KBM-7 (cell line): ENCODE measurements around the gene CYP27A1.

Experiments used
- DNase-seq: peaks from one replicate; pipeline ENCODE4 v3.0.0-alpha.2; 2015
- in situ Hi-C: fragments of 300-500 bp; cut with MboI; formaldehyde crosslinking; loops from 2 replicates; pipeline ENCODE4 v1.14.3; 2020; ENCODE audit warnings: low sequenced_read_pairs, low pct_unique_long_range_greater_than_20kb, mixed read lengths

The CYP27A1 gene

DNA sequence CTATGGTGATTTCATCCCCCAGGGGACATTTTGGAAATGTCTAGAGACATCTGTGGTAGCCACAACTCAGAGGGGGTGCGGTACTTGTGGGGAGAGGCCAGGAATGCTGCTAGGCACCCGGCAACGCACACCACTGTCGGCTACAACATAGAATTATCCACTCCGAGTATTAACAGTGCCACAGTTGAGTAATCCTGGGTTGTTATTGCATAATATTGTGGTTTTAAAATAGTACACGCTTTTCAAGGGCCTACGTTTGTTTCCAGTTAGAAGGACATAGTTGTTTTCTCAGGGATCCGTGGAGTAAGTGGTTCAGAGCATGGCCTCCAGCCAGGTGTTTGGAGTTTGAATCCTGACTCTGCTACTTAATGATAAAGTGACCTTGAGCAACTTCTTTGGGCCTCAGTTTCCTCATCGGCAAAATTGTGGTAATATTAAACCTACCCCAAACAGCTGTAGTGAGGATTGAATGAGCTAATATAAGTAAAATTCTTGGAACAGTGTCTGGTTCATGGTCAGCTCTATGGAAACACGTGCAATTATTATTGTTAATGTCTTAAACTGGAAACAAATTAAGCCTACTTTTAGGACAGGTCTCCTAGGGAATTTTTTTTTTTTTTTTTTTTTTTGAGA is 24.5 kb downstream of the CYP27A1 start:
- in situ Hi-C loops: no loop called here
- peak; percentile 90 for DNase-seq

DNA sequence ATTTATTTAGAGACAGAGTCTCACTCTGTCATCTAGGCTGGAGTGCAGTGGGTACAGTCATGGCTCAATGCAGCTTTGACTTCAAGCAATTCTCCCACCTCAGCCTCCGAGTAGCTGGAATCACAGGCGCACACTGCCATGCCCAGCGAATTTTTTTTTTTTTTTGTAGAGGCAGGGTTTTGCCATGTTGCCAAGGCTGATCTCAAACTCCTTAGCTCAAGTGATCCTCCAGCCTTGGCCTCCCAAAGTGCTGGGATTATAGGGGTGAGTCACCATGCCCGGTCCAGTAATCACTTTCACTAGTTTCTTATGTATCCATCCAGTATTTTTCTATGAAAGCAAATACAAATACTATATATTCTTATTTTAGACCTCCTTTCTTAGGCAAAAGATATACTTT is 25.7 kb downstream of the CYP27A1 start:
- in situ Hi-C loops: no loop called here
- no peak for DNase-seq

DNA sequence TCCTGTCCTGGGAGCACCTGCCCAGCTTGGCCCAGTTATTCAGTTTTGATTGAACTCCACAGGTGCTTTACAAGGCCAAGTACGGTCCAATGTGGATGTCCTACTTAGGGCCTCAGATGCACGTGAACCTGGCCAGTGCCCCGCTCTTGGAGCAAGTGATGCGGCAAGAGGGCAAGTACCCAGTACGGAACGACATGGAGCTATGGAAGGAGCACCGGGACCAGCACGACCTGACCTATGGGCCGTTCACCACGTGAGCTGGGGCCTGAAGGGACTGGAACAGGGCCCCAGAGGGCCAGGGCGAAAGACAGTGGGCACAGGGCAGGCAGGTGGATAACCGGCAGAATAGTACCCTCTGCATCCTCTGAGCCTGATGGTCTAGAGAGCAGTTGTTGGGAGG is 27.6 kb downstream of the CYP27A1 start:
- DNase-seq: no peak
- in situ Hi-C loops: no loop called here

DNA sequence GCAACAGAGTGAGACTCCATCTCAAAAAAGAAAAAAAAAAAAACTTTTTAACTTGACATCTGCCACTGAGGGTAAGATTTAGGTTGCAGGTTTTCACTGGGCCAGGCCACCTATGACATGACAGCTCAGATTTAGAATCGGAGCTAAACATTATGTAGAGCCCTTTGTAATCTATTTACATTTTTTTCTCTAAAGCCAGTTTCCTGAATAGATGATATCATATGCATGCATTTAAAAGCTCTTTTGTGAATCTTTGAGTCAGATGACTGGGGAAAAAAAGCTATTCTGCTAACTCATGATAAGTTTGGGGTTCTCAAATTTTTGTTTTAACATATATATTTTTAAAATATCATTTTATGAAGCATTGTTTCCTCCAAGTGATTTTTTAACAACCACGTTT is 28.3 kb downstream of the CYP27A1 start:
- in situ Hi-C loops: no loop called here
- no peak for DNase-seq

DNA sequence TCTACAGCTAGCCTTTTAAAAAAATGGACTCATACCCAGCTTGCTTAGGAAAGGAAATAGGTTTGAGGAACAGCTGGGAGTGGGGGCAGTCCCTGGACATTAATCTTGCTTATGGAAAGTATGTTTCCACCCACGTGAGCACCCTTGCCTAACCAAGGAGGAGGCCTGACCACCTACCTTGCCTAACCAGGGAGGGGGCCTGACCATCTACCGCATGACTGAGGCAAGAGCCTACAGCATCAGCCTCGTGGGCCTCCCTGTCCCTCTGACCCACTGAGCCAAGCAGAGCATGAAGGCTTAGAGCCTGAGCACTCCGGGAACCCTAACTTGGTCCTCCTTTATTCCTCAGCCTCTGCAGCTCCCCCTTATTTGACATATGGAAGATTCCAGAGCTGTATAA is 29.4 kb downstream of the CYP27A1 start:
- DNase-seq: no peak
- in situ Hi-C loops: no loop called here

DNA sequence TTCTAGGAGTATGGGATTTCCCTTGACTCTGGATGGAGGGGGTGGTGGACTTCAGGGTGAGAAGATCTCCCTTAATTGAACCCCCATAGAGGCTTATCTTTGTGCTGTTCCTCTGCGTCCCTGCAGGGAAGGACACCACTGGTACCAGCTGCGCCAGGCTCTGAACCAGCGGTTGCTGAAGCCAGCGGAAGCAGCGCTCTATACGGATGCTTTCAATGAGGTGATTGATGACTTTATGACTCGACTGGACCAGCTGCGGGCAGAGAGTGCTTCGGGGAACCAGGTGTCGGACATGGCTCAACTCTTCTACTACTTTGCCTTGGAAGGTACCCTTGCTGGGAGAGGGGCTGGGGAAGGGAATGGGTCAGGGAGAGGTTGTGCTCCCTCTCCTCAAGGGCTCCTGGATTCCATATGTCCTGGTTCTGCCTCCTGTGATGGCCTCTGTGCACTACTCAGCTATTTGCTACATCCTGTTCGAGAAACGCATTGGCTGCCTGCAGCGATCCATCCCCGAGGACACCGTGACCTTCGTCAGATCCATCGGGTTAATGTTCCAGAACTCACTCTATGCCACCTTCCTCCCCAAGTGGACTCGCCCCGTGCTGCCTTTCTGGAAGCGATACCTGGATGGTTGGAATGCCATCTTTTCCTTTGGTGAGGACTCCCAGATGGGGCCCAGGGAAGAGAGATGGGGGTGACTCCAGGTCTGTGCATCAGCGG is 30.3 kb downstream of the CYP27A1 start:
- in situ Hi-C loops: no loop called here
- DNase-seq: no peak

DNA sequence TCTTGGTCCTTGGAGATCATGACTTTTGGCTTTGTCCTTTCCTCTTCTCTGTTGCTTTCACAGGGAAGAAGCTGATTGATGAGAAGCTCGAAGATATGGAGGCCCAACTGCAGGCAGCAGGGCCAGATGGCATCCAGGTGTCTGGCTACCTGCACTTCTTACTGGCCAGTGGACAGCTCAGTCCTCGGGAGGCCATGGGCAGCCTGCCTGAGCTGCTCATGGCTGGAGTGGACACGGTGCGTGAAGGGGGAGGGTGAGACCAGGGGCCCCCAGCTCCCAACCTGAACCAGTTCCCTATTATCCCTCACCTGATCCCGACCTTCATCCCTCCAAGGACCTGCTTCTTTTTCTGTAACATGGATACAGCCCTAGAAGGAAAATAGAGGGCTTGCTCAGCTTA is 30.9 kb downstream of the CYP27A1 start:
- in situ Hi-C loops: no loop called here
- DNase-seq: no peak

DNA sequence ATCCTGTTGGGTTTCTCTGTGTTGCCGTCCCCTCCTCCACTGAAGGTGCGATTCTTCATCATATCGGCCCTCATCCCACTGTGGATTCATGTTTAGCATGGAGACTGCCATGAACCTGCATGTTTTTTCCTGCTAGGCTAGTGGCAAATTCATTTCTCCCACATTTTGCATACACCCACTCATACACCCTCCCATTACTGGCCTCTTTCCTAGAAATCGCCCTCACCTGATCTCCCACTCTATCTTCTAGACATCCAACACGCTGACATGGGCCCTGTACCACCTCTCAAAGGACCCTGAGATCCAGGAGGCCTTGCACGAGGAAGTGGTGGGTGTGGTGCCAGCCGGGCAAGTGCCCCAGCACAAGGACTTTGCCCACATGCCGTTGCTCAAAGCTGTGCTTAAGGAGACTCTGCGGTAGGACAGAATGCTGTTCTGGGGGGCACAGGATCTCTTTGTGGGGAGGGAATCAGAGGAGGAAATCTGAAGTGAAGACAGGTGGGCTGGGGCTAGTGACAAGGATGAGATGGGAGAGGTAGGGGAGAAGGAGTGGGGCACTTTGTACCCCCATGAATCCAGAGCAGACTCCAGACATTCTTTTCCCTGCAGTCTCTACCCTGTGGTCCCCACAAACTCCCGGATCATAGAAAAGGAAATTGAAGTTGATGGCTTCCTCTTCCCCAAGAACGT is 32.0 kb downstream of the CYP27A1 start:
- in situ Hi-C loops: no loop called here
- DNase-seq: no peak

DNA sequence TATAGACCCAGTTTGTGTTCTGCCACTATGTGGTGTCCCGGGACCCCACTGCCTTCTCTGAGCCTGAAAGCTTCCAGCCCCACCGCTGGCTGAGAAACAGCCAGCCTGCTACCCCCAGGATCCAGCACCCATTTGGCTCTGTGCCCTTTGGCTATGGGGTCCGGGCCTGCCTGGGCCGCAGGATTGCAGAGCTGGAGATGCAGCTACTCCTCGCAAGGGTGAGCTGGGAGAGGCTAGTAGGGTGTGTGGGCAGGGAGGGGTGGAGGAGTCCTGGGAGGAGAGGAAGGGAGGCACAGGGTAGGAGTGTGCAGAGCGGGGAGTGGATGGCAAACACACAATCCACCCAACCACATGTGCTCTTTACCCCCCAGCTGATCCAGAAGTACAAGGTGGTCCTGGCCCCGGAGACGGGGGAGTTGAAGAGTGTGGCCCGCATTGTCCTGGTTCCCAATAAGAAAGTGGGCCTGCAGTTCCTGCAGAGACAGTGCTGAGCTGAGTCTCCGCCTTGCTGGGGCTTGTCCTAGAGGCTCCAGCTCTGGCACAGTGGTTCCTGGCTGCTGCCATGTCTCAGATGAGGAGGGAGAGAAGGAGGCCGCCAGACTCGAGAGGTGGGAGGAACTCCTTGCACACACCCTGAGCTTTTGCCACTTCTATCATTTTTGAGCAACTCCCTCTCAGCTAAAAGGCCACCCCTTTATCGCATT is 32.7 kb downstream of the CYP27A1 start:
- no peak for DNase-seq
- in situ Hi-C loops: no loop called here

DNA sequence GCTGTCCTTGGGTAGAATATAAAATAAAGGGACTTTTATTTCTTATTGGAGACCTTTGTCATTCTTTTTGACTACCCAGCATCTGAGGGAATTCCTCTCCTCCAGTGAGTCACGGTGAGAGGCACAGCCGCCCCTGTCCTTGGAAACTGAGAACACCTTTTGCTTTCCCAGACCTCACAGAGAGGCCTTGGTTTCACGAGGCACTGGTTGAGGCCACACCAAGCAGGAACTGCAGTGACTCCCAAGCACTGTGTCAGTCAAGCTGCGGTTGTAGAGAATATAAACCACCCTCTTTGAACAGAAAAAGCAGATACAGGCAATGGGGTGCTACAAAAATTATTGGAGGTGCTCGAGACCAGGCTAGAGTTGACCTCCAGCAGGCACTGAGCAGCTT is 33.3 kb downstream of the CYP27A1 start:
- DNase-seq: no peak
- in situ Hi-C loops: no loop called here

DNA sequence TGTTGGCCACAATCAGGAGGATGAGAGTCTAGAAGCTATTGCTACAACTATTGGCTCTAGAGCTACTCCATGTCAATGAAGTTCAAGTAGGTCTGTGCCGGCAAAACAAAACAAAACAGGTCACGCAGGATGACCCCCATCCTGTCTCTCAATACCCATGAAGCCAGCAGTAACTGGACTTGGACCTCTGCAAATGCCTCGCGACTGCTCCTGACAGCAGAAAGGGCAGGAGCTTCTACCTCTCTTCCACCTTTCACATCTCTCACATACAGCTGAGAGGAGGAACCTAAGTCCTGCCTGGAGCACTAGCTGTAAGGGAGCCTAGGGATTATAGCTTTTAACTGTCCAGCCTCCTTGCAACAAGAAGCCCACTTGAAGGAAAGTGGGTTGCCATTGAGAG is 33.7 kb downstream of the CYP27A1 start:
- no peak for DNase-seq
- in situ Hi-C loops: no loop called here

DNA sequence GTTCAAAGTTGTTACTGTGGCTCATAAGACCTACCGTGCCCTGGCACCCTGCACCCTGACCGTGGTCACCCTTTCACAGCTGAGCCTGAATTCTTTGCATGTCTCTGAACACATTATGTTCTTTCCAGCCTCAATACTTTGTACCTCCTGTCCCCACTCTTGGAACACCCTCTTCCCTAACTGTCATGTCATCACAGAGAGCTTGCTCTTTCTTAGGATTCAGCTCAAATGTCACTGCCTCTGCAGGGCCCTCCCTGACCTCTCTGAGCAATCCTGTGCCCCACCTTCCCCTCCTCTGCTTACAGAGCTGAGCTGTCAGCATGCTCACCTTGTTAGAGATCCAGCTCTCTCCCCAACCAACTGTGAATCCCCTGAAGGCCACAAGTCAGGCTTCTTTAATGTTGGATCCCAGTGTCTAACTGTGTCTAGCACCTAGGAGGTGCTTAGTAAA is 34.6 kb downstream of the CYP27A1 start:
- in situ Hi-C loops: no loop called here
- no peak for DNase-seq

DNA sequence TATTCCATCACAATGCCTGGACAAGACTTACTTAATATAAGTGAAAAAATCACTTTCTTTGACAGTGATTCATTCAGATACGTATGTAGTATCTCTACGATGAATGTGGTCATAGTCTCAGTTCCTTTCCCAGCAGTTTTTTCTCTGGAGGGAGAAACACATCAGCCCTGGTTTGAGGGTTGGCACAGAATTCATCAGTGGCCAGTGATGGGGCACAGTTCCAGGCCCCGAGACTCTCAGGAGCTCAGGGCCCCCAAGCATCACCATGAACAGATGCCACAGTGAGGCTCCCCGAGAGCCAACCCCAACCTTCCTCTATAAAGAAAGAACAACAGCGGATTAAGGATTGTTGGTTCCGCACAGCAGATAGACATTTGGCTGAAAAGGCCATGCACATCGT is 37.1 kb downstream of the CYP27A1 start:
- in situ Hi-C loops: no loop called here
- DNase-seq: no peak

DNA sequence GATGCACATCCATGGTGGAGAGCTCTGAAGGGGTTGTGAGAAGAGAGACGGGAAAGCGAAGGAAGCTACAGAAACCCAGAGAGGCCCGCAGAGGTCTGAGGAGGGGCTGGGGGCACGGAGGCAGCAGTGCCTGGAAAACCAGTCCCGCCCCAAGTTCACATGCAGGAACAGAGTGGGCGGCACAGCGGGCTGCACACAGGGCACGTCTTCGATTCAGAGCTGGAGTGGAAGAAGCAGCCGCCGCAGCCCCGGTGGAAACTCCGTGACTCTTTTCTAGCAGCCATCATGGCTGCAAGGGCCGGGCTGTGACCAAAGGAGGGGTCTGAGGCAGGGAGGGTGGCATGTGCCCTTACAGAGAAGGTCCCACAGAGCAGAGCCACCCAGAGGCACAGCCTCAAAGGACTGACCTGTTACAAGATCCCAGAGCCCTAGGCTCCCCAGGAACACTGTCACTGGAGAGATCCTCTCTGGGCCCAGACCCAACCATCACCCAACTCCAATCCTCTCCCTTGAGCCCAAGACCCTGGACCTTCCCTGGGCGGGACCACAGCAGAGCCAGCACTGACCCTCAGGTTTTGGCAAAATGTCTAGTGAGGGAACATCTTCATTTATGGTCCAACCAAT is 38.9 kb downstream of the CYP27A1 start:
- in situ Hi-C loops: no loop called here

DNA sequence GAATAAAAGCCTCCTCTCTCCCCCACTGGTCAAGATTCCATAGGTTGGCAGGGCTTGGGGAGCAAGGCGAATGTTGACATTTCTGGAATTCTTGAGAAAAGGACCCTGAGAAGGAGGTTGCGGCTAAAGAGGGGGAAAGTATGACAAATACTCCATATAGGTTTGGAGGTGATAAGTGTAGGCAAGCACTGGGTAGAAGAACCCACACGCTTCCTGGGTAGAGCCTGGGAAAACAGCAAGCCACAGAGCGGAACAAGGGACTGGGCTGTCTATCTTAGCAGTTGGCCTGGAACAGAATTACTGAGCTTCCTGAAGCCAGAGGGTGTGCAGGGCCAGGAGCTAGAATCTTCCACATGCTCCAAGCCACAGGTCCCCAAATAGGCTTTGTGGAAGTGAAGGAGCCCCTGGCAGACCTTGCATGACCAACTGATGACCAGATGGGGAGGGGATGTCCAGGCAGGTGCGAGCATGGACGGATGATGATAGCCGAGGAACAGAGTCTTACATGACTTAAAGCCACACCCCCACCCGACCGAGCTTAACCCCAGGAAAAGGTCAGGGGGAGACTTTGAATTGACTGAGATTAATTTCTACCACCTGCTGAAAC is 39.8 kb downstream of the CYP27A1 start:
- DNase-seq: no peak
- in situ Hi-C loops: no loop called here

More for the DNA sequence above, 38.9 kb downstream of the CYP27A1 start:
- DNase-seq: no peak

DNA sequence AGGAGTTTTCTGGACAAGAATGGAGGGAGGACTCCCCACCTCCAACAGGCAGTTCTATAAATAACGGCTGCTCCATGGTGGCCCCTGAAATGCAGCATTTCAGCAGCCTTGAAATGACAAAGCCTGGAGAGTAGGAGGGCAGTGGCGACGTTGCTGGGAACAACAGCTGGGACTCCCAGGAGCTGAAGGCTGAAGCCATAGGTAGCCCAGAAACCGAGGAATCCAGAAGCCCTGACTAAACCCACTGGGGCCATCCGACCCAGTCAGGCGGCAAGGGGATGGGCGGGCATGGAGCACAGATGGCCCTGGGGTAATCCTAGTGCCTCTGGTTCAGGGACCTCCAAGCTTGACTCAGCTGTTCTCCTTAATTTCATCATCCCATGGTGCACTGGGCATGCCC is 40.7 kb downstream of the CYP27A1 start:
- in situ Hi-C loops: no loop called here
- no peak for DNase-seq

DNA sequence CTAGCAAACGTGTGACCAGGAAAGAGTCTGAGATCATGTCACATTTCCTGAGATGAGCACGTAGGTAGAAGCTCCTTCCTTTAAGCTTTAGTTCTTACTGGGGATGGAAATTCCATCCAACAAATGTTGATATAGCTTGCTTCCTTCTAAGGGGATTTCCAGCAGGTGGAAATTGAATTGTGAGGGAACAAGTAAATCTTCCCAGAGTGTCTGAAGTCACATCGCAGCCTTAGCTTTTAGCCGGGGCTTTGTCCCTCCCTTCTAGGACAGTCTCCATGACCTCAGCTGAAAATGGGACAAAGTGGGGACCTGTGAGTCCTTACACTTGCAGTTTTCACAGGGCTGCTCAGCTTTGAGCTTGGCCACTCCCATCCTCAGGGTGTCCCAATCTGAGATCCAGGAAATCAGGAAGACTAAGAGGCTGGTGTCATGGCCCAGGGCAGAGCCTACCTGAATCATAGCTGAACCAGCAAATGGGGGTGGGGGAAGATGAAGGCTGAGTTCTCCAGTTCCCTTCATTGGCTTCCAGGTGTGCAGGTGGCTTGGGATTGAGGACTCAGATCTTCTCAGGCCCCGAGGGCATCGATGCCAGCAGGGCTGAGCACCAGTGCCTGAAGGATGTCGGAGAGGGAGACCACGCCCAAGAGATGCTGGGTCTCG is 41.4 kb downstream of the CYP27A1 start:
- in situ Hi-C loops: no loop called here
- no peak for DNase-seq

DNA sequence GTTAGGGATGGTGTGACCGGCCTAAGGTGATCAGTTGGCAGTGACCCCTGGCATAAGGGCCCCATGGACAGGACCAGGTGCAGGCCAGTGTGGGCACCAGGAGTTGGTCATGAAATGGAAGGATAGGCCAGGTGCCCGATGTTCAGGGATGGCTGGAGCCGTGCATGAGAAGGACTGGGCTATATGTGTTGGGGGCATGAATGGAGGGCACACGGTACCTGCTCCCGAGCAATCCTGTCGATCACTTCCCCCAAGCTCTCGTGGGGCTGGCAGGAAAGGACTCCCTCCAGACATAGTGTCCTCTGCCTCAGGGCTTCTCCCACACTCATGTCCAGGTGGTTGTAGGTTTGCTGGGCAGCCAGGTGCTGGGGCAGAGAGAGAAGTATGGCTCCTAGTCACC is 42.1 kb downstream of the CYP27A1 start:
- DNase-seq: no peak
- in situ Hi-C loops: no loop called here

DNA sequence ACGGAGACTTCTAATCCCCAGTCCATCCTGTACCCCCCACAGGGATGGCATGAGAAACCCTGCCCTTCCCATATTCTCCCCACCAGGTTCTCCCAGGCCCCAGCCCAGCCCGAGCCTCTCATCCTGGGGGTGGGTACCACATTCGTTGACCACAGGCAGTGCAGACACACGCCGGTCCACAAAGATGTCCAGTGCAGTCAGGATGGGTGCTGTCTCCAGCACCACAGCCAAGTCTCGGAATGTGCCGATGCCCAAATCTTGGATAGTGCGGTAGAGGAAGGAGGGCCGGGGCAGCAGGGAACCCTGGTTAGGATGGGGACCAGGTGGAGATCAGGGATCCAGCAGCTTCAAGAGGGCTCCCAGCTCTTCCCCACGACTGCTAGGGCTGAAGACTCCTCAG is 44.8 kb downstream of the CYP27A1 start:
- in situ Hi-C loops: no loop called here
- no peak for DNase-seq
